Activated T-helper 2 cell treated with anti-CD3 and anti-CD28 coated beads, Interferon-gamma antibody, Interleukin-2, Interleukin-4, amounts not matched to agents 10 μg/mL and 5 μg/mL and 100 μg/mL, durations not matched to agents 14 hours and 24 hours and 36 hours (primary cell): ENCODE measurements around the gene IZUMO1. TPM values are rescaled to one million over a fixed set of nuclear protein-coding genes. Genes with fewer than 3 reads are reported as not detected.
"Not testable (repeated sequence)": the region's sequence is repeated elsewhere in the genome, so short reads cannot be mapped to it uniquely, and the experiment has no call there.

Experiments used
- DNase-seq: peaks from one replicate; pipeline ENCODE4 v3.0.0; 2021; ENCODE audit warnings: low spot score
- H3K27ac Mint-ChIP-seq: one replicate; pipeline ENCODE4 v1.8.0; 2021; ENCODE audit warnings: mixed read lengths
- H3K27me3 Mint-ChIP-seq: one replicate; pipeline ENCODE4 v1.8.0; 2021; ENCODE audit warnings: low read depth, mixed read lengths
- H3K36me3 Mint-ChIP-seq: one replicate; pipeline ENCODE4 v1.8.0; 2021; ENCODE audit warnings: low read depth, mixed read lengths
- H3K4me1 Mint-ChIP-seq: one replicate; pipeline ENCODE4 v1.8.0; 2021; ENCODE audit warnings: low read depth, mixed read lengths
- H3K4me3 Mint-ChIP-seq: one replicate; pipeline ENCODE4 v1.8.0; 2021; ENCODE audit warnings: low read depth, mild to moderate bottlenecking, moderate library complexity, mixed read lengths
- H3K9me3 Mint-ChIP-seq: one replicate; pipeline ENCODE4 v1.8.0; 2021; ENCODE audit warnings: mixed read lengths
- intact Hi-C: fragments of 100-400 bp; cut with micrococcal nuclease; formaldehyde crosslinking; loops from one replicate; pipeline ENCODE4 v1.15.1; 2023
- total RNA-seq: library from RNA; stranded (reverse); gene quantifications from 2 replicates; pipeline ENCODE4 v1.2.3, GENCODE V29; 2022

The IZUMO1 gene
- total RNA-seq, 1 donor from 2014 or later: 0.21 TPM

DNA sequence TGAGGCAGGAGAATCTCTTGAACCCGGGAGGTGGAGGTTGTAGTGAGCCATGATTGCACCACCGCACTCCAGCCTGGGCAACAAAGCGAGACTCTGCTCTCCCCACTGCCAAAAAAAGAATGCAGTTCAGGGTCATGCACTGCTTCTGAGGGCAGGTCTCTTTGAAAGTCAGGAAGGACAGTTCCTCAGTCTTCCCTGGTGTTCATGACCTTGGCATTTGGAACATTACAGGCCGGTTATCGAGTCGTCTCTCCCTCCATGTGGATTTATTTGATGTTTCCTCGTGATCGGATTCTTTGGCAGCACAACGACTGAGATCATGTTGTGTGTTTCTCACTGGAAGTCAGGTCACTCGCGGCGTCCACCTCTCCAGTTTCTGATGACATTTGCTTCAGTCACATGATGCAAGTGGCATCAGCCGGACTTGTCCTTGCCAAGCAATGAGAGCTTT lies 25.8 kb upstream of the IZUMO1 start:
- no peak overlapping the region for H3K27ac Mint-ChIP-seq
- no peaks in the 10 kb centered on the region for H3K36me3 Mint-ChIP-seq
- no peak for DNase-seq
- intact Hi-C loops: no loop called here
- H3K9me3 Mint-ChIP-seq: no peaks in the 10 kb centered on the region
- H3K4me1 Mint-ChIP-seq: no peaks in the 10 kb centered on the region
- H3K4me3 Mint-ChIP-seq: no peak overlapping the region
- peaks cover 12% of the 10 kb centered on the region for H3K27me3 Mint-ChIP-seq

GRCh38 chr19:48770734-48771472 lies 24.2 kb upstream of the IZUMO1 start:
- no peak for DNase-seq
- Mint-ChIP-seq H3K4me1 (no peaks in the 10 kb centered on the region), H3K4me3 (no peak overlapping the region), H3K36me3 (no peaks in the 10 kb centered on the region), H3K27me3 (peaks cover 13% of the 10 kb centered on the region), H3K9me3 (no peaks in the 10 kb centered on the region), H3K27ac (no peak overlapping the region)
- intact Hi-C loops: no loop called here

- intact Hi-C loops: no loop called here
- peaks cover 15% of the 10 kb centered on the region for H3K27me3 Mint-ChIP-seq
- H3K9me3 Mint-ChIP-seq: no peaks in the 10 kb centered on the region
- no peak for DNase-seq
- no peaks in the 10 kb centered on the region for H3K4me1 Mint-ChIP-seq
- no peak overlapping the region for H3K27ac Mint-ChIP-seq
- H3K4me3 Mint-ChIP-seq: no peak overlapping the region
- no peaks in the 10 kb centered on the region for H3K36me3 Mint-ChIP-seq
Measured at GRCh38 chr19:48770266-48770665, 23.6 kb upstream of the IZUMO1 start.

DNA sequence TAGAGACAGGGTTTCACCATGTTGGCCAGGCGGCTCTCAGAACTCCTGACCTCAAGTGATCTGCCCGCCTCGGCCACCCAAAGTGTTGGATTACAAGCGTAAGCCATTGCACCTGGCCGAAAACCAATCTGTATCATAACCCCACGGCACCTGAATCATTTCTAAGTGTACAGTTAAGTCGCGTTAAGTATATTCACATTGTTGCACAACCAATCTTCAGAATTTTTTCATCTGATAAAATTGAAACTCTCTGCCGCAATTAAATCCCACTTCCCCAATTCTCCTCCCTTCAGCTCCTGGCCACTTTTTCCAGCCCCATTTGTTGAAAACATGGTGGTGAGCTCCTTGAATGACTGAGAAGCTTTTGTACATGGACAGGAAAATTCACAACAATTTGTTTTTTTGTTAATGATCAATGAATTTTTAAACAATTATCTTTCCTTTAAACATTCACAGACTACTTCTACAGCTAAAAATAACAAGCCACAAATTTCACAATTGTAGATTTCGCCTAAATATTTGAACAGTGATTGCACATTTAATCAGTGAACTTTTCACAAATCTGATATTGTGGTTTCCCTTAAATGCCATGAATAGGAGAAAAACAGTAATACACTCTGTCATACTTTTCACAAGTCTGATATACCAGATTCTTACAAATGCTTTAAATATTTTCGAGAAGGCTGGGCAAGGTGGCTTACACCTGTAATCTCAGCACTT lies 22.4 kb upstream of the IZUMO1 start:
- no peak overlapping the region for H3K4me3 Mint-ChIP-seq
- intact Hi-C loops: no loop called here
- H3K27ac Mint-ChIP-seq: no peak overlapping the region
- H3K9me3 Mint-ChIP-seq: no peaks in the 10 kb centered on the region
- no peak for DNase-seq
- peaks cover 15% of the 10 kb centered on the region for H3K27me3 Mint-ChIP-seq
- no peaks in the 10 kb centered on the region for H3K36me3 Mint-ChIP-seq
- H3K4me1 Mint-ChIP-seq: no peaks in the 10 kb centered on the region

DNA sequence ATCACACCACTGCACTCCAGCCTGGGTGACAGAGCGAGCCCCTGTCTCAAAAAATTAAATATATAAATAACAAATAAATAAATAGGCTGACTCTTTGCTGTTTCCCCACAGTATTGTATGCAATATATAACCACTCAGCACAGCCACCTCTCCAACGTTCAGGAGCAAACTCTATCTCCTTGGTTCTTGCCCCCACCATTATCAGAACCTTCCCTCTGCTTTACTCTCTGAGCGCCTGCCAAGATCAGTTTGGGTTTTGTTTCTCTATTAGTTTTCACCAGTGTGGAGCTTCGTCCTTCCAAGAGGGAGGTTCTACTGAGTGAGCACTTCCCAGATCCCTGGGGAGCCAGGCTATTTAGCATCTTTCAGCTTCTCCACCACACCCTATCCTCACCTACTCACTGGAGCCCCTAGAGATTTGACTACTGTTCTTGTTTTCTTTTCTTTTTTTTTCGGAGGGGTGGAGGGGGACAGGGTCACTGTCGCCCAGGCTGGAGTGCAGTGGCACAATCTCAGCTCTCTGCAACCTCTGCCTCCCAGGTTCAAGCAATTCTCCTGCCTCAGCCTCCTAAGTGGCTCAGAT lies 21.6 kb upstream of the IZUMO1 start:
- H3K4me3 Mint-ChIP-seq, H3K27ac Mint-ChIP-seq, DNase-seq, H3K4me1 Mint-ChIP-seq, H3K36me3 Mint-ChIP-seq, H3K9me3 Mint-ChIP-seq, intact Hi-C loops: not testable (repeated sequence)
- H3K27me3 Mint-ChIP-seq: peaks cover 15% of the 10 kb centered on the region

GRCh38 chr19:48765816-48766215 lies 19.1 kb upstream of the IZUMO1 start:
- H3K4me1 Mint-ChIP-seq, H3K4me3 Mint-ChIP-seq, H3K9me3 Mint-ChIP-seq, H3K36me3 Mint-ChIP-seq, intact Hi-C loops, H3K27ac Mint-ChIP-seq, DNase-seq: not testable (repeated sequence)
- peaks cover 19% of the 10 kb centered on the region for H3K27me3 Mint-ChIP-seq

DNA sequence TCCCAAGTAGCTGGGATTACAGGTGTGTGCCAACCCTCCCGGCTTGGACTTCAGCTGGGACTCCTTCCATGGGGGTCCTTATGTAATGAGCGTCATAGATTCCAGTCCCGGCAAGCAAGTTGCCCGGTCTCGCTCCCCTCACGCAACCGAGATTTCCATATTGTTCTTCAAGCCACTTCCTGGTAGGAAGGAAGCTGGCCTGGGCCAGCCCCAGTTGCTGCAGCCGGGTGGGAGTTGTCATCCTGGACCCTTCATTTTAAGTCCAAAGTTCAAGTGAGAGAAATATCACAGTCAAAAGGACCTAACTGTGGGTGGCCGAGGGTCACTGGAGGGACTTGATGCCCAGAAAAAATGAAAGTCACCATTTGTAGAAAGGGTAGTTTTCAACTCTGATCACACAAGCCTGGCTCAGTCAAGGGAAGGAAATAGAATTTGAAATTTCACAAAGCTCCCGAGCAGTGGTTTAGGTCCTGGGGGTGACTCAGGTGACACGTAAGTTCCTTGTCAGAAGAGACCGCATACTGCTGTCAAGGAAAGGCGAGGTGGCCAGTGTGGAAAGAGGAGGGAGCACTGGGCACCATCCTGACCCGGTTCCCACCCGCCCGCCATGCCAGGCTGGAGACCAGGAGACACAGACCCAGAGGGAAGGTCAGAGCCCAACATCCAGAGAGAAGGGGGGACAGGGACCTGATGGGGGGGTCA lies 13.9 kb upstream of the IZUMO1 start:
- Mint-ChIP-seq H3K9me3 (no peaks in the 10 kb centered on the region), H3K27ac (no peak overlapping the region), H3K4me3 (no peak overlapping the region), H3K4me1 (peaks cover 7% of the 10 kb centered on the region), H3K36me3 (no peaks in the 10 kb centered on the region), H3K27me3 (peaks cover 10% of the 10 kb centered on the region)
- no peak for DNase-seq
- intact Hi-C loops: no loop called here

- intact Hi-C loops: no loop called here
- Mint-ChIP-seq H3K27ac (no peak overlapping the region), H3K27me3 (peaks cover 27% of the 10 kb centered on the region), H3K4me1 (peaks cover 11% of the 10 kb centered on the region), H3K36me3 (no peaks in the 10 kb centered on the region), H3K4me3 (no peak overlapping the region), H3K9me3 (no peaks in the 10 kb centered on the region)
- no peak for DNase-seq
Measured at GRCh38 chr19:48757741-48758144, 11.0 kb upstream of the IZUMO1 start.

DNA sequence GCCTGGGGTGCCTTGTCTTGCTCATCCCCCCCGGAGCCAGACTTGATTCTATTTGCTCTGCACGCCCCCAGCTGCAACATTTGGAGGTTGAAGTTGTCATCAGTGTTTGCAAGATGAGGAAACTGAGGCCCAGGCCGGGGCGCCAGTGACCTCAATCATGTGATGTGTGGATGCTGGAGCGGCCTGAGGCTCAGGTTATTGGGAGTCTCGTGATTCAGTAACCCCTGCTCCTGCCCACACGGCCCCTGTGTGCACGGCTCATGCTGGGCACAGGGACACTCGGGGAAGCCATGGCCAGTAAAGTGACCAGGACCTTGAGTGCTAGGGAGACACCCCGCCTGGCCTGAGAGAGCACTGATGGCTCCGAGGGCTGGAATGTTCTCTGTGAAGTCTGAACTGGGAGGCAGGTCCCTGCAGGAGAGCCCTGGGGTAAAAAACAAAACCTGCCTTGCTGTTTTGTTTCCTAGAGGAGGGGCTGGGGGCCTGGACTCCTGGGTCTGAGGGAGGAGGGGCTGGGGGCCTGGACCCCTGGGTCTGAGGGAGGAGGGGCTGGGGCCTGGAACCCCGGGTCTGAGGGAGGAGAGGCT lies 10.5 kb upstream of the IZUMO1 start:
- no peak for DNase-seq
- H3K4me1 Mint-ChIP-seq: peaks cover 12% of the 10 kb centered on the region
- H3K9me3 Mint-ChIP-seq: no peaks in the 10 kb centered on the region
- no peaks in the 10 kb centered on the region for H3K36me3 Mint-ChIP-seq
- intact Hi-C loops: no loop called here
- no peak overlapping the region for H3K27ac Mint-ChIP-seq
- no peak overlapping the region for H3K4me3 Mint-ChIP-seq
- H3K27me3 Mint-ChIP-seq: peaks cover 28% of the 10 kb centered on the region

DNA sequence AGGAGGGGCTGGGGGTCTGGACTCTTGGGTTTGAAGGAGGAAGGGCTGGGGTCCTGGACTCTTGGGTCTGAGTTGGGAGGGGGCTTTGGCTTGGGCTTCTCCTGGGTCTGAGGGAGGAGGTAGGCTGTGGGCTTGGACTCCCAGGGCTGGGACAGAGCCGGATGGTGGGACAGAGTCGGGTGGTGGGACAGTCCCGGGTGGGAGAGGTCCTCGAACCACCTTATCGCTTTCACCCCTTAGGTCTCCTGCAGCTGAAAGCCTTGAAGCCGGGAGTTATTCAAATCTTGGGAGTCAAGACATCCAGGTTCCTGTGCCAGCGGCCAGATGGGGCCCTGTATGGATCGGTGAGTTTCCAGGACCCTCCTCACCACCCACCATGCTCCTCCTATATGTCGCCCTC lies 10.0 kb upstream of the IZUMO1 start:
- Mint-ChIP-seq H3K36me3 (no peaks in the 10 kb centered on the region), H3K27ac (no peak overlapping the region), H3K4me1 (peaks cover 14% of the 10 kb centered on the region), H3K9me3 (no peaks in the 10 kb centered on the region), H3K27me3 (peaks cover 27% of the 10 kb centered on the region), H3K4me3 (no peak overlapping the region)
- DNase-seq: no peak
- intact Hi-C loops: no loop called here

- H3K4me3 Mint-ChIP-seq: no peak overlapping the region
- peaks cover 15% of the 10 kb centered on the region for H3K4me1 Mint-ChIP-seq
- peaks cover 29% of the 10 kb centered on the region for H3K27me3 Mint-ChIP-seq
- no peaks in the 10 kb centered on the region for H3K9me3 Mint-ChIP-seq
- DNase-seq: no peak
- H3K36me3 Mint-ChIP-seq: no peaks in the 10 kb centered on the region
- no peak overlapping the region for H3K27ac Mint-ChIP-seq
- intact Hi-C loops: no loop called here
Measured at GRCh38 chr19:48756212-48756611, 9.5 kb upstream of the IZUMO1 start.

- no peaks in the 10 kb centered on the region for H3K36me3 Mint-ChIP-seq
- no peak overlapping the region for H3K4me3 Mint-ChIP-seq
- H3K27me3 Mint-ChIP-seq: peaks cover 29% of the 10 kb centered on the region
- DNase-seq: no peak
- no peak overlapping the region for H3K27ac Mint-ChIP-seq
- intact Hi-C loops: no loop called here
- H3K4me1 Mint-ChIP-seq: peaks cover 15% of the 10 kb centered on the region
- no peaks in the 10 kb centered on the region for H3K9me3 Mint-ChIP-seq
Measured at GRCh38 chr19:48755787-48756186, 9.1 kb upstream of the IZUMO1 start.
